Endometrial microvascular endothelial cells (primary cell): ENCODE measurements around the gene KRTAP10-5. TPM values are rescaled to one million over a fixed set of nuclear protein-coding genes. Genes with fewer than 3 reads are reported as not detected.
"Not testable (repeated sequence)": the region's sequence is repeated elsewhere in the genome, so short reads cannot be mapped to it uniquely, and the experiment has no call there.

Source experiments
- in situ Hi-C: cut with HindIII; loops from 2 replicates; pipeline ENCODE4 v1.10.0; 2017; ENCODE audit warnings: low sequenced_read_pairs, low pct_unique_long_range_greater_than_20kb; ENCODE audit errors: inconsistent ontology term
- total RNA-seq: library from RNA; depleted of rRNA; stranded (reverse); fragments of >200 nt; gene quantifications from one replicate; pipeline ENCODE4 v1.2.3, GENCODE V29; 2015; ENCODE audit errors: inconsistent ontology term

Gene KRTAP10-5
- total RNA-seq, 1 donor from 2014 or later, result not detected

DNA sequence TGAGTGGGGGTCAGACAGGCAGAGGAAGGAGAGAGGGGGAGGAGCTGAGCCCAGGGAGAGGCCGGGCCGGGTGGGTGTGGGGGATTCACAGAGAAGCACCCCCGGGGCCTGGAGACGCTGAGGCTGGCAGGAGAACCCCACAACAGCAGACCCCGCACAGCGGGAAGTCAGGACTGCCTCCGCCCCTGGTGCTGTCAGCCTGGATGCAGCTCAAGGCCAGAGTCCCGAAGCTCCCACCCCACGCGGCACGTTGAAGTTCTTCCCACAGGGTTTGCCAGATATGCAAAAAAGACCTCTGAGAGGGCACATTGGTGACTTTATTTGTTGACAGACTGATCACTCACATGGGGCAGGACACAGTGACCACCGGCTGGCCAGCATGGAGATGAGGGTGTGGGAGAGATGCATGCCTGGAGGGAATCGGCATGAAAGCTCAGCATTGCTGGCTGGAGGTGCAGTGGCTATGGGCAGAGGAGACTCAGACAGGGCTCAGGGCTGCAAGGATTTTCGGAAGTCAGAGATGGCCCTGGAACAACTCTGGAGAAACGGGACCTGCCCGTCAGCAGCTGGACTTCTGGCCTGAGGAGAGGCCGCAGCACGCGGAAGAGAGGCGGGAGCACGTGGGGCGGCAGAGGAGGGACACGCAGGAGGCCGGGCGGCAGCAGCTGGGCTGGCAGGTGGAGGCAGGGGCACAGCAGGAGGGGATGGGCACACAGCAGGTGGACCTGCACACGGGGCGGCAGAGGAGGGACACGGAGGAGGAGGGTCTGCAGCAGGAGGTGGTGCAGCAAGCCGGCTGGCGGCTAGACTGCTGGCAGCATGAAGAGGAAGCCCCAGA lies 22.7 kb downstream of the KRTAP10-5 start:
- in situ Hi-C loops, result no loop called here

- in situ Hi-C loops, result no loop called here
Measured at GRCh38 chr21:44556879-44557278, 23.5 kb downstream of the KRTAP10-5 start.

GRCh38 chr21:44555200-44555875 lies 25.1 kb downstream of the KRTAP10-5 start:
- in situ Hi-C loops, result no loop called here

- in situ Hi-C loops, result no loop called here
Measured at GRCh38 chr21:44552681-44553080, 27.7 kb downstream of the KRTAP10-5 start.

GRCh38 chr21:44552136-44552535 lies 28.3 kb downstream of the KRTAP10-5 start:
- in situ Hi-C loops, result no loop called here

DNA sequence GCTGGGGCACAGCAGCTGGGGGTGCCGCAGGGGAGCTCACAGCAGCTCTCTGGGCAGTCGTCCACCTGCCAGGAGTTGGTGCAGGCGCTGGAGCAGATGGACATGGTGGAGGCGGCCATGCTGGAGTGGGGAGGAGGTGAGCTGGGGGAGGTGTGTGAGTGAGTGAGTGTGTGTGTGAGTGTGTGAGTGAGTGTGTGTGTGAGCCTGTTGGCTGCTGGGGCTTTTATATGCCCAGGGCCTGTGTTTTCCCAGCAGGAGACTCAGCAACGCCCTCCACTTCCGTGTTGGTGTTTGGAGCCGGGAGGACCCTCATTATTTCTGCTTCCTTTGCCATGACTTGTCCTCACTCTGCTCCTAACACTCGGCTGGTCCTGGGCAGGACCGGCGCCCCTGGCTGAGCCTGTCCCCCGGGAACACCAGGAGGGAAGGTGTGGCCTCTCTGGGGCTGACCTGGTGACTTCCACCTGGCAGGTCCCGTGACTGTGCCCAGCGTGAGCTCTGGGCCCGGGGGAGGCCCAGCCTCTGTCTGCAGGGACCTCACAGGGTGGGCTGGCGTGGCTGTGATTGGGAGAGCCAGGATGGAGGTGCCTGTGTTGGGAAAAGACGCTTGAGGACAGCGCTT lies 29.0 kb downstream of the KRTAP10-5 start, which contains the start of gene KRTAP10-2:
Gene KRTAP10-2 (minus strand): TSS at position 166 of the 622 bp plus-strand sequence. CDS start 47 bp downstream, at position 119.
- in situ Hi-C loops, result no loop called here

DNA sequence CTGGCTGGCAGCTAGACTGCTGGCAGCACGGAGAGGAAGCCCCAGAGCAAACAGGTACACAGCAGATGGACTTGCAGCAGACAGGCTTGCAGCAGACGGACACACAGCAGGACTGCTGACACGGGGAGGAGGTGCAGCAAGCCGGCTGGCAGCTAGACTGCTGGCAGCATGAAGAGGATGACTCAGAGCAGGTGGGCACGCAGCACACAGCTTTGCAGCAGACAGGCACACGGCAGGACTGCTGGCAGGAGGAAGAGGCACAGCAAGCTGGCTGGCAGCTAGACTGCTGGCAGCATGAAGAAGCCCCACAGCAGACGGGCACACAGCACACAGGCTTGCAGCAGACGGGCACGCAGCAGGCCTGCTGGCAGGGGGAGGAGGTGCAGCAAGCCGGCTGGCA lies 29.6 kb downstream of the KRTAP10-5 start:
- in situ Hi-C loops, result no loop called here

- in situ Hi-C loops, result not testable (repeated sequence)
Measured at GRCh38 chr21:44550285-44550684, 30.1 kb downstream of the KRTAP10-5 start.

- in situ Hi-C loops, result no loop called here
Measured at GRCh38 chr21:44549525-44550211, 30.7 kb downstream of the KRTAP10-5 start.

GRCh38 chr21:44548922-44549321 lies 31.5 kb downstream of the KRTAP10-5 start:
- in situ Hi-C loops, result no loop called here

DNA sequence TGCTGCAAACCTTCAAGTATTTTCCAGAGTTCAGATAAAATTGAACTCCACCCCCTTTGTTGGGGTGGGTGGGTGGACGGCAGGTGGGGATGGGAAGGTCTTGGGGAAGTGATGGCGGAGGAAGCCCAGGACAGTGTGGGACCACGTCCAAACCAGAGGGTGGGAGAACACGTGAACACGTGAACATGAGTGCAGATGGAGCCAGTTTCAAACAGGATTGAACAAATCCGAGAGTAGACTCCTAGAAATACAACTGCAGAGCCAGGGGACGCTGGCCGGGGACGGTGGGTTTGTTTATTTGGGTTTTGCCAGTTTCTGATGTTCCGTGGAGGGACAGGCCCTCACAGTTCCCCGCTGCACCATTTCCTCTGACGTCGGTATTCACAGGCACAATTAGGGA lies 32.0 kb downstream of the KRTAP10-5 start:
- in situ Hi-C loops, result no loop called here

GRCh38 chr21:44547656-44548331 lies 32.6 kb downstream of the KRTAP10-5 start:
- in situ Hi-C loops, result no loop called here

DNA sequence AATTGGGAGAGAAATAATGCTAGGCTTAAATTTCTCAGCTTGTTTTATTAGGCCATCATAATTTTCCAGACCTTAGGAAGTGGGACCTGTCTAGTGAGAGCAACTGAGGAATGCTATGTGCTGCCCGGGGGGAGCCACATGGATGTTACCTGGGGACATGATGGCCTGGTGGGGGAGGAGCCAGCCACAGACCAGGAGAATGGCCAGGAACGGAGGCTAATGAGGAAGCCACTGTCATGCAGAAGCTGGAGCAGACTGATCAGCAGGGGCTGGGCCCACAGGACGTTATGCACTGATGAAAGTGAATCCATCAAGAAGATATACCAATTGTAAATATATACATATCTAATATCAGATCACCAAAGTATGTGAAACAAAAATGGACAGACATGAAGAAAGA lies 35.8 kb downstream of the KRTAP10-5 start:
- in situ Hi-C loops, result no loop called here

GRCh38 chr21:44542716-44543115 lies 37.7 kb downstream of the KRTAP10-5 start:
- in situ Hi-C loops, result no loop called here

DNA sequence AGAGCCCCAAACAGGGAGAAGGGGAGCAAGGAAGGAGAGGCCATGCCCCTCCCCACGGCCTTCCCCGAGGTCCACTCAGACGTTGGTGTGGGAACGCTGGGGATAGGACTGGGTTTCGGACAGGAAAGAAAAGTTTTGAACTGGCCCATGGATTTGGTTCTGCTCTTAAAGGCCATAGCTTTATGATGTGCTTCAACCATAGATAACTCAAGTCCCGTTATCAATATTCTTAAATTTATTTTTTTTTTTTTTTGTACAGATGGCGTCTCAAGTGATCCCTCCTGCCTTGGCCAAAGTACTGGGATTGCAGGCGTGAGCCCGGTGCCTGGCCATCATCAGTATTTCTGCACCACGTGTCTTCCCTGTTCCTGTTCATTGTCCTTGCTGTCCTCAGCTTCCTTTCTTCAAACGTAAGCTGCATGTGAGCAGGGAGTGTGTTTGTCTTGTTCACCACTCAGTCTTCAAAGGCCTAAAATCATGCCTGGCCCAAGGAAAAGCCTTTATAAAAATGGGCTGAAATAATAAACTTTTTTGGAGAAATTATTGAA lies 39.6 kb downstream of the KRTAP10-5 start:
- in situ Hi-C loops, result no loop called here

DNA sequence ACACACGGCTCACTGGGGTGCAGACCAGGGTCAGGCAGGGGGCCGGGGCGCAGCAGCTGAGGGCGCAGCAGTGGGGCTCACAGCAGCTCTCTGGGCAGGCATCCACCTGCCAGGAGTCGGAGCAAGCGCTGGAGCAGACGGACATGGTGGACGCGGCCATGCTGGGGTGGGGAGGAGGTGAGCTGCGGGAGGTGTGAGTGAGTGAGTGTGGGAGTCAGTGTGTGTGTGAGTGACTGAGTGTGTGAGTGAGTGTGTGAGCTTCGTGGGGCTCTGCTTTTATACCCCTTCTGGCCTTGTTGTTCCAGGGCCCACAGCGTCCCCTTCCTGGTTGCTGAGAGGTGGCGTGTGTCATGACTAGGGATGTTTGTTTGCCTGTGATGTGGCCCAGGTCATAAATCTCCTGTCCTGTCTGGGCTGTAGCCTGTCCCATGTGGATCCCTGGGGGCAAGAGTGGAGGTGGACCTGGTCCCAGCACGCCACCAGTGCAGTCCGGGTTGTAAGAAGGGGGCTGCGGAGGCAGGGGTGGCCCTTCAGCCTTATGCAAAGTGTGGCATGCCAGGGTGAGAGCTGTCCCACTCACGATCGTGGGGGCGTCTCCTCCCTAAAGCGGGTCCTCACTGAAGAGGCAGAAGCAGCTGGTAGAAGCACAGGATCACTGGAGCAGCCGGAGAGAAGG lies 40.3 kb downstream of the KRTAP10-5 start, which contains the start of gene KRTAP10-1:
Gene KRTAP10-1 (minus strand): TSS at position 205 of the 676 bp plus-strand sequence. CDS start 45 bp downstream, at position 160.
- in situ Hi-C loops, result no loop called here

DNA sequence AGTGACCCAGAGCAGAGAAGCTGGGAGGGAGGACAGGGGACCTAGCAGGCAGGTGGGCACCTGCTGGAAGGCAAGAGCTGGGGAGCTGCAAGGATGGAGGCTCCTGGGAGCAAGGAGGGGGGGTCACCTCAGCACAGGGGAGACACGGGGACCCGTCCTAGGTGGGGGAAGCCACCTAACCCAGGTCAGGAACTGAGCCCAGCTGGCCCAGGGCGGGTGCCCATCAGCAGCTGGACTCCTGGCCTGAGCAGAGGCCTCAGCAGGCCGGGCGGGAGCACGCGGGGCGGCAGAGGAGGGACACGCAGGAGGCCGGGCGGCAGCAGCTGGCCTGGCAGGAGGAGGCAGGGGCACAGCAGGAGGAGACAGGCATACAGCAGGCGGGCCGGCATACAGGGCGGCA lies 41.4 kb downstream of the KRTAP10-5 start:
- in situ Hi-C loops, result no loop called here
